T-helper 2 cell treated with Interferon-gamma antibody and Interleukin-4, amounts not matched to agents 5 μg/mL and 100 μg/mL, for 36 hours (primary cell): ENCODE measurements around the gene TOR1AIP1.
"Not testable (repeated sequence)": the region's sequence is repeated elsewhere in the genome, so short reads cannot be mapped to it uniquely, and the experiment has no call there.

Source experiments
- DNase-seq: peaks from one replicate; pipeline ENCODE4 v3.0.0; 2021; ENCODE audit warnings: low spot score
- H3K27ac Mint-ChIP-seq: one replicate; pipeline ENCODE4 v1.8.0; 2021; ENCODE audit warnings: mild to moderate bottlenecking, mixed read lengths
- H3K27me3 Mint-ChIP-seq: one replicate; pipeline ENCODE4 v1.8.0; 2021; ENCODE audit warnings: low read depth, mixed read lengths
- H3K36me3 Mint-ChIP-seq: one replicate; pipeline ENCODE4 v1.8.0; 2021; ENCODE audit warnings: low read depth, mixed read lengths
- H3K4me1 Mint-ChIP-seq: one replicate; pipeline ENCODE4 v1.8.0; 2021; ENCODE audit warnings: low read depth, mixed read lengths
- H3K4me3 Mint-ChIP-seq: one replicate; pipeline ENCODE4 v1.8.0; 2022; ENCODE audit warnings: mild to moderate bottlenecking, moderate library complexity, mixed read lengths
- H3K9me3 Mint-ChIP-seq: one replicate; pipeline ENCODE4 v1.8.0; 2021; ENCODE audit warnings: mixed read lengths

The TOR1AIP1 gene

GRCh38 chr1:179937668-179938254 is 55.7 kb downstream of the TOR1AIP1 start:
- no peak overlapping the region for H3K4me3 Mint-ChIP-seq
- DNase-seq, result no peak
- H3K9me3 Mint-ChIP-seq, result no peaks in the 10 kb centered on the region
- H3K36me3 Mint-ChIP-seq, result no peaks in the 10 kb centered on the region
- H3K4me1 Mint-ChIP-seq, result peaks cover under 1% of the 10 kb centered on the region
- peaks cover 41% of the 10 kb centered on the region for H3K27me3 Mint-ChIP-seq
- no peak overlapping the region for H3K27ac Mint-ChIP-seq

GRCh38 chr1:179938752-179939151 is 56.7 kb downstream of the TOR1AIP1 start:
- no peak overlapping the region for H3K4me3 Mint-ChIP-seq
- DNase-seq, result no peak
- peaks cover 38% of the 10 kb centered on the region for H3K27me3 Mint-ChIP-seq
- no peaks in the 10 kb centered on the region for H3K9me3 Mint-ChIP-seq
- H3K36me3 Mint-ChIP-seq, result no peaks in the 10 kb centered on the region
- H3K4me1 Mint-ChIP-seq, result peaks cover 2% of the 10 kb centered on the region
- H3K27ac Mint-ChIP-seq, result no peak overlapping the region

- peaks cover 32% of the 10 kb centered on the region for H3K27me3 Mint-ChIP-seq
- no peaks in the 10 kb centered on the region for H3K9me3 Mint-ChIP-seq
- peaks cover 2% of the 10 kb centered on the region for H3K4me1 Mint-ChIP-seq
- H3K4me3 Mint-ChIP-seq, result no peak overlapping the region
- H3K27ac Mint-ChIP-seq, result no peak overlapping the region
- H3K36me3 Mint-ChIP-seq, result no peaks in the 10 kb centered on the region
- no peak for DNase-seq
Measured at GRCh38 chr1:179939941-179940340, 57.9 kb downstream of the TOR1AIP1 start.

- Mint-ChIP-seq H3K27me3 (peaks cover 23% of the 10 kb centered on the region), H3K4me3 (no peak overlapping the region), H3K9me3 (no peaks in the 10 kb centered on the region), H3K4me1 (peaks cover 2% of the 10 kb centered on the region), H3K27ac (no peak overlapping the region), H3K36me3 (no peaks in the 10 kb centered on the region)
- DNase-seq, result no peak
Measured at GRCh38 chr1:179941454-179941853, 59.4 kb downstream of the TOR1AIP1 start.

GRCh38 chr1:179950651-179951050 is 68.6 kb downstream of the TOR1AIP1 start:
- no peak for DNase-seq
- H3K9me3 Mint-ChIP-seq, result no peaks in the 10 kb centered on the region
- H3K27me3 Mint-ChIP-seq, result no peaks in the 10 kb centered on the region
- H3K27ac Mint-ChIP-seq, result no peak overlapping the region
- peaks cover 1% of the 10 kb centered on the region for H3K36me3 Mint-ChIP-seq
- H3K4me1 Mint-ChIP-seq, result peaks cover 20% of the 10 kb centered on the region
- no peak overlapping the region for H3K4me3 Mint-ChIP-seq

- DNase-seq, result no peak
- peaks cover 29% of the 10 kb centered on the region for H3K4me1 Mint-ChIP-seq
- no peaks in the 10 kb centered on the region for H3K27me3 Mint-ChIP-seq
- peaks cover 1% of the 10 kb centered on the region for H3K36me3 Mint-ChIP-seq
- H3K9me3 Mint-ChIP-seq, result no peaks in the 10 kb centered on the region
- H3K27ac Mint-ChIP-seq, result no peak overlapping the region
- peak overlapping the region; percentile 19 for H3K4me3 Mint-ChIP-seq
Measured at GRCh38 chr1:179951383-179952144, 69.5 kb downstream of the TOR1AIP1 start.

- H3K36me3 Mint-ChIP-seq, result peaks cover 1% of the 10 kb centered on the region
- no peaks in the 10 kb centered on the region for H3K27me3 Mint-ChIP-seq
- no peak for DNase-seq
- H3K4me3 Mint-ChIP-seq, result peak overlapping the region; percentile 19
- H3K9me3 Mint-ChIP-seq, result no peaks in the 10 kb centered on the region
- H3K4me1 Mint-ChIP-seq, result peaks cover 32% of the 10 kb centered on the region
- H3K27ac Mint-ChIP-seq, result peak overlapping the region; percentile 61
Measured at GRCh38 chr1:179952186-179952585, 70.1 kb downstream of the TOR1AIP1 start.

- H3K4me1 Mint-ChIP-seq, result peaks cover 37% of the 10 kb centered on the region
Measured at GRCh38 chr1:179953974-179954492, 71.9 kb downstream of the TOR1AIP1 start.

GRCh38 chr1:179954493-179955286 is 72.6 kb downstream of the TOR1AIP1 start, which contains the start of gene CEP350:
CEP350 (plus strand) TSS chr1:179954810; CDS start chr1:179986182, 31,372 bp downstream.
- Mint-ChIP-seq H3K4me1 (peaks cover 37% of the 10 kb centered on the region), H3K4me3 (peak within 1 kb of the TSS; percentile 93), H3K36me3 (peaks cover 1% of the 10 kb centered on the region), H3K27ac (peak within 1 kb of the TSS; percentile 100), H3K9me3 (no peaks in the 10 kb centered on the region), H3K27me3 (no peaks in the 10 kb centered on the region)
- peak; percentile 97 for DNase-seq

More at GRCh38 chr1:179953974-179954492, 71.9 kb downstream of the TOR1AIP1 start:
- Mint-ChIP-seq H3K27me3 (no peaks in the 10 kb centered on the region), H3K27ac (peak overlapping the region; percentile 100), H3K36me3 (peaks cover 1% of the 10 kb centered on the region), H3K9me3 (no peaks in the 10 kb centered on the region), H3K4me3 (peak overlapping the region; percentile 93)
- DNase-seq, result peak; percentile 50

- Mint-ChIP-seq H3K9me3 (no peaks in the 10 kb centered on the region), H3K27ac (peak overlapping the region; percentile 74), H3K27me3 (no peaks in the 10 kb centered on the region), H3K36me3 (peaks cover 1% of the 10 kb centered on the region), H3K4me1 (peaks cover 37% of the 10 kb centered on the region), H3K4me3 (peak overlapping the region; percentile 93)
- DNase-seq, result no peak
Measured at GRCh38 chr1:179955287-179955680, 73.2 kb downstream of the TOR1AIP1 start.

- H3K4me1 Mint-ChIP-seq, result peaks cover 37% of the 10 kb centered on the region
- H3K27me3 Mint-ChIP-seq, result no peaks in the 10 kb centered on the region
- no peak for DNase-seq
- peak overlapping the region; percentile 74 for H3K27ac Mint-ChIP-seq
- H3K4me3 Mint-ChIP-seq, result peak overlapping the region; percentile 93
- H3K9me3 Mint-ChIP-seq, result no peaks in the 10 kb centered on the region
- H3K36me3 Mint-ChIP-seq, result peaks cover 1% of the 10 kb centered on the region
Measured at GRCh38 chr1:179955731-179956130, 73.6 kb downstream of the TOR1AIP1 start.

- DNase-seq, result no peak
- no peak overlapping the region for H3K27ac Mint-ChIP-seq
- no peak overlapping the region for H3K4me3 Mint-ChIP-seq
- peaks cover 17% of the 10 kb centered on the region for H3K36me3 Mint-ChIP-seq
- peaks cover 28% of the 10 kb centered on the region for H3K4me1 Mint-ChIP-seq
- peaks cover 4% of the 10 kb centered on the region for H3K9me3 Mint-ChIP-seq
- H3K27me3 Mint-ChIP-seq, result no peaks in the 10 kb centered on the region
Measured at GRCh38 chr1:179958359-179958758, 76.3 kb downstream of the TOR1AIP1 start.

GRCh38 chr1:179962168-179962567 is 80.1 kb downstream of the TOR1AIP1 start:
- Mint-ChIP-seq H3K9me3 (peaks cover 27% of the 10 kb centered on the region), H3K4me1 (peaks cover 18% of the 10 kb centered on the region), H3K36me3 (peaks cover 37% of the 10 kb centered on the region)
- not testable (repeated sequence) for DNase-seq, H3K4me3 Mint-ChIP-seq, H3K27ac Mint-ChIP-seq, H3K27me3 Mint-ChIP-seq

- DNase-seq, result no peak
- H3K4me1 Mint-ChIP-seq, result peaks cover 21% of the 10 kb centered on the region
Measured at GRCh38 chr1:179966551-179966950, 84.5 kb downstream of the TOR1AIP1 start.

More at GRCh38 chr1:179966551-179966950, 84.5 kb downstream of the TOR1AIP1 start:
- H3K27ac Mint-ChIP-seq, result no peak overlapping the region
- H3K36me3 Mint-ChIP-seq, result peaks cover 45% of the 10 kb centered on the region
- H3K9me3 Mint-ChIP-seq, result peaks cover 25% of the 10 kb centered on the region
- H3K4me3 Mint-ChIP-seq, result no peak overlapping the region
- no peaks in the 10 kb centered on the region for H3K27me3 Mint-ChIP-seq
